Stimulated activated memory B cell treated with anti-CD40 and anti-IgM and Interleukin-4, amounts not matched to agents 10 μg/mL and 1 μg/mL and 100 μg/mL, for 72 hours (primary cell): ENCODE results near the gene KDM4B.
"Not testable (repeated sequence)": the region's sequence is repeated elsewhere in the genome, so short reads cannot be mapped to it uniquely, and the experiment has no call there.

Experiments
- ATAC-seq: fragments of 150-1000 bp; cut with Tn5 transposase; 2 replicates; pipeline ENCODE4 v1.10.0; 2021
- H3K27ac Mint-ChIP-seq: one replicate; pipeline ENCODE4 v1.8.0; 2022; ENCODE audit warnings: mild to moderate bottlenecking, mixed read lengths
- H3K27me3 Mint-ChIP-seq: one replicate; pipeline ENCODE4 v1.8.0; 2022; ENCODE audit warnings: mixed read lengths
- H3K36me3 Mint-ChIP-seq: one replicate; pipeline ENCODE4 v1.8.0; 2022; ENCODE audit warnings: mixed read lengths
- H3K4me1 Mint-ChIP-seq: one replicate; pipeline ENCODE4 v1.8.0; 2022; ENCODE audit warnings: mixed read lengths
- H3K4me3 Mint-ChIP-seq: one replicate; pipeline ENCODE4 v1.8.0; 2022; ENCODE audit warnings: mild to moderate bottlenecking, moderate library complexity, mixed read lengths
- H3K9me3 Mint-ChIP-seq: one replicate; pipeline ENCODE4 v1.8.0; 2022; ENCODE audit warnings: mixed read lengths

Gene KDM4B

GRCh38 chr19:5026706-5027273 lies 57.9 kb downstream of the KDM4B start:
- no peak overlapping the region for H3K4me3 Mint-ChIP-seq
- H3K27me3 Mint-ChIP-seq: no peaks in the 10 kb centered on the region
- H3K4me1 Mint-ChIP-seq: peaks cover 17% of the 10 kb centered on the region
- no peak for ATAC-seq
- H3K36me3 Mint-ChIP-seq: no peaks in the 10 kb centered on the region
- H3K9me3 Mint-ChIP-seq: no peaks in the 10 kb centered on the region
- H3K27ac Mint-ChIP-seq: no peak overlapping the region

GRCh38 chr19:5028229-5028886 lies 59.4 kb downstream of the KDM4B start:
- no peak for ATAC-seq
- Mint-ChIP-seq H3K27ac (no peak overlapping the region), H3K4me3 (no peak overlapping the region), H3K36me3 (no peaks in the 10 kb centered on the region), H3K4me1 (peaks cover 17% of the 10 kb centered on the region), H3K9me3 (no peaks in the 10 kb centered on the region), H3K27me3 (no peaks in the 10 kb centered on the region)

GRCh38 chr19:5029596-5029995 lies 60.7 kb downstream of the KDM4B start:
- H3K27ac Mint-ChIP-seq, H3K27me3 Mint-ChIP-seq, H3K9me3 Mint-ChIP-seq, ATAC-seq, H3K4me3 Mint-ChIP-seq: not testable (repeated sequence)
- peaks cover 12% of the 10 kb centered on the region for H3K36me3 Mint-ChIP-seq
- H3K4me1 Mint-ChIP-seq: peaks cover 17% of the 10 kb centered on the region

GRCh38 chr19:5030136-5030820 lies 61.4 kb downstream of the KDM4B start:
- H3K9me3 Mint-ChIP-seq: no peaks in the 10 kb centered on the region
- no peaks in the 10 kb centered on the region for H3K27me3 Mint-ChIP-seq
- ATAC-seq: no peak
- peaks cover 19% of the 10 kb centered on the region for H3K36me3 Mint-ChIP-seq
- H3K4me3 Mint-ChIP-seq: no peak overlapping the region
- peaks cover 17% of the 10 kb centered on the region for H3K4me1 Mint-ChIP-seq
- no peak overlapping the region for H3K27ac Mint-ChIP-seq

- H3K27me3 Mint-ChIP-seq: no peaks in the 10 kb centered on the region
- peaks cover 24% of the 10 kb centered on the region for H3K36me3 Mint-ChIP-seq
- H3K4me1 Mint-ChIP-seq: peaks cover 17% of the 10 kb centered on the region
- H3K27ac Mint-ChIP-seq: no peak overlapping the region
- no peaks in the 10 kb centered on the region for H3K9me3 Mint-ChIP-seq
- peak; percentile 25 for ATAC-seq
- no peak overlapping the region for H3K4me3 Mint-ChIP-seq
Measured at GRCh38 chr19:5030822-5031221, 61.9 kb downstream of the KDM4B start.

- Mint-ChIP-seq H3K36me3 (peaks cover 25% of the 10 kb centered on the region), H3K27ac (no peak overlapping the region), H3K9me3 (no peaks in the 10 kb centered on the region), H3K27me3 (no peaks in the 10 kb centered on the region), H3K4me1 (peaks cover 17% of the 10 kb centered on the region), H3K4me3 (no peak overlapping the region)
- ATAC-seq: peak; percentile 87
Measured at GRCh38 chr19:5031231-5032100, 62.6 kb downstream of the KDM4B start.

- Mint-ChIP-seq H3K27me3 (no peaks in the 10 kb centered on the region), H3K4me1 (peaks cover 17% of the 10 kb centered on the region), H3K4me3 (no peak overlapping the region), H3K9me3 (no peaks in the 10 kb centered on the region), H3K27ac (no peak overlapping the region), H3K36me3 (peaks cover 25% of the 10 kb centered on the region)
- ATAC-seq: no peak
Measured at GRCh38 chr19:5032101-5032967, 63.4 kb downstream of the KDM4B start.

- Mint-ChIP-seq H3K27ac (no peak overlapping the region), H3K4me1 (peaks cover 20% of the 10 kb centered on the region), H3K4me3 (no peak overlapping the region), H3K27me3 (no peaks in the 10 kb centered on the region), H3K9me3 (no peaks in the 10 kb centered on the region), H3K36me3 (peaks cover 27% of the 10 kb centered on the region)
- no peak for ATAC-seq
Measured at GRCh38 chr19:5035105-5035761, 66.3 kb downstream of the KDM4B start.

- ATAC-seq: no peak
- Mint-ChIP-seq H3K4me3 (no peak overlapping the region), H3K4me1 (peaks cover 13% of the 10 kb centered on the region), H3K36me3 (peaks cover 33% of the 10 kb centered on the region), H3K9me3 (no peaks in the 10 kb centered on the region), H3K27ac (no peak overlapping the region), H3K27me3 (no peaks in the 10 kb centered on the region)
Measured at GRCh38 chr19:5035793-5036697, 67.1 kb downstream of the KDM4B start.

- no peak for ATAC-seq
- Mint-ChIP-seq H3K27ac (no peak overlapping the region), H3K27me3 (no peaks in the 10 kb centered on the region), H3K4me1 (peaks cover 6% of the 10 kb centered on the region), H3K4me3 (no peak overlapping the region), H3K36me3 (peaks cover 40% of the 10 kb centered on the region), H3K9me3 (no peaks in the 10 kb centered on the region)
Measured at GRCh38 chr19:5036698-5037563, 68.0 kb downstream of the KDM4B start.

GRCh38 chr19:5037936-5038335 lies 69.0 kb downstream of the KDM4B start:
- no peak overlapping the region for H3K4me3 Mint-ChIP-seq
- peaks cover 50% of the 10 kb centered on the region for H3K36me3 Mint-ChIP-seq
- no peak overlapping the region for H3K27ac Mint-ChIP-seq
- peaks cover 6% of the 10 kb centered on the region for H3K4me1 Mint-ChIP-seq
- no peak for ATAC-seq
- H3K27me3 Mint-ChIP-seq: no peaks in the 10 kb centered on the region
- H3K9me3 Mint-ChIP-seq: no peaks in the 10 kb centered on the region

- no peak overlapping the region for H3K27ac Mint-ChIP-seq
- no peak overlapping the region for H3K4me3 Mint-ChIP-seq
- H3K9me3 Mint-ChIP-seq: no peaks in the 10 kb centered on the region
- ATAC-seq: no peak
- no peaks in the 10 kb centered on the region for H3K27me3 Mint-ChIP-seq
- H3K36me3 Mint-ChIP-seq: peaks cover 54% of the 10 kb centered on the region
- peaks cover 6% of the 10 kb centered on the region for H3K4me1 Mint-ChIP-seq
Measured at GRCh38 chr19:5038631-5039271, 69.8 kb downstream of the KDM4B start.
